GM23338 (cell line): ENCODE measurements around the gene NRG3. TPM values are rescaled to one million over a fixed set of nuclear protein-coding genes. Genes with fewer than 3 reads are reported as not detected.

Experiments
- ATAC-seq: fragments of 200-7000 bp; cut with Tn5 transposase; 3 replicates; pipeline ENCODE4 v1.9.1; 2020
- DNase-seq: peaks from one replicate; pipeline ENCODE4 v3.0.0-alpha.2; 2015; ENCODE audit warnings: low spot score
- H2AFZ ChIP-seq: fragments of 200-600 bp; sonication (generic); 2 replicates; pipeline ENCODE4 v1.8.0; 2016; ENCODE audit warnings: antibody characterized with exemption, mild to moderate bottlenecking, moderate library complexity
- H3F3A ChIP-seq: fragments of 200-600 bp; sonication (generic); replicated peaks from 2 replicates; pipeline ENCODE4 v1.8.0; 2017; ENCODE audit warnings: antibody characterized with exemption, mixed run types, low read depth
- H3K27ac ChIP-seq: fragments of 200-600 bp; sonication (generic); 2 replicates; pipeline ENCODE4 v1.6.1; 2016; ENCODE audit warnings: low read depth
- H3K27me3 ChIP-seq: fragments of 200-600 bp; sonication (generic); 2 replicates; pipeline ENCODE4 v1.8.0; 2016; ENCODE audit warnings: mild to moderate bottlenecking, mixed run types, moderate library complexity; ENCODE audit not compliant: insufficient read depth
- H3K36me3 ChIP-seq: fragments of 200-600 bp; sonication (generic); 2 replicates; pipeline ENCODE4 v1.8.0; 2016; ENCODE audit warnings: mild to moderate bottlenecking; ENCODE audit not compliant: insufficient read depth
- H3K4me1 ChIP-seq: fragments of 200-600 bp; sonication (generic); 2 replicates; pipeline ENCODE4 v1.8.0; 2016; ENCODE audit warnings: mild to moderate bottlenecking, moderate library complexity; ENCODE audit not compliant: insufficient read depth
- H3K4me2 ChIP-seq: fragments of 200-600 bp; sonication (generic); 2 replicates; pipeline ENCODE4 v1.7.1; 2017; ENCODE audit warnings: mixed run types
- H3K4me3 ChIP-seq: fragments of 200-600 bp; sonication (generic); 2 replicates; pipeline ENCODE4 v1.6.1; 2016; ENCODE audit warnings: mixed run types
- H3K79me2 ChIP-seq: fragments of 200-600 bp; sonication (generic); replicated peaks from 2 replicates; pipeline ENCODE4 v1.8.0; 2017; ENCODE audit warnings: mild to moderate bottlenecking; ENCODE audit not compliant: insufficient read depth
- H3K9me2 ChIP-seq: fragments of 200-600 bp; sonication (generic); 2 replicates; pipeline ENCODE4 v1.8.0; 2017; ENCODE audit not compliant: insufficient read depth
- H4K20me1 ChIP-seq: fragments of 200-600 bp; sonication (generic); replicated peaks from 2 replicates; pipeline ENCODE4 v1.8.0; 2017; ENCODE audit warnings: mild to moderate bottlenecking; ENCODE audit not compliant: insufficient read depth
- H3K27ac Mint-ChIP-seq: 2 replicates; pipeline ENCODE4 v1.8.0; 2020; ENCODE audit warnings: inconsistent platforms, mild to moderate bottlenecking, moderate library complexity, mixed read lengths
- H3K27me3 Mint-ChIP-seq: 3 replicates; pipeline ENCODE4 v1.8.0; 2022; ENCODE audit warnings: low read depth, mild to moderate bottlenecking, moderate library complexity, mixed read lengths, inconsistent platforms; ENCODE audit not compliant: insufficient read depth, poor library complexity
- H3K36me3 Mint-ChIP-seq: 3 replicates; pipeline ENCODE4 v1.8.0; 2021; ENCODE audit warnings: low read depth, mild to moderate bottlenecking, inconsistent platforms, moderate library complexity, mixed read lengths
- H3K4me1 Mint-ChIP-seq: 3 replicates; pipeline ENCODE4 v1.8.0; 2020; ENCODE audit warnings: mild to moderate bottlenecking, inconsistent platforms, mixed read lengths
- H3K4me3 Mint-ChIP-seq: 3 replicates; pipeline ENCODE4 v1.8.0; 2021; ENCODE audit warnings: moderate library complexity, mild to moderate bottlenecking, inconsistent platforms, mixed read lengths
- H3K9me3 Mint-ChIP-seq: 3 replicates; pipeline ENCODE4 v1.8.0; 2020; ENCODE audit warnings: moderate library complexity, mild to moderate bottlenecking, inconsistent platforms, mixed read lengths
- CREB1 ChIP-seq: fragments of 250-450 bp; sonication (Bioruptor Pico); IDR thresholded peaks from 2 replicates; pipeline ENCODE4 v1.5.0; 2020; ENCODE audit warnings: low read depth, mild to moderate bottlenecking, moderate library complexity
- EZH2phosphoT487 ChIP-seq: fragments of 200-600 bp; sonication (generic); IDR thresholded peaks from one replicate; pipeline ENCODE4 v1.8.1; 2018; ENCODE audit warnings: antibody characterized with exemption; ENCODE audit not compliant: unreplicated experiment
- JUNB ChIP-seq: IDR thresholded peaks from one replicate; pipeline ENCODE4 v1.6.1; 2016; ENCODE audit warnings: antibody characterized with exemption; ENCODE audit not compliant: unreplicated experiment
- NANOG ChIP-seq: IDR thresholded peaks from 2 replicates; pipeline ENCODE4 v1.6.1; 2016; ENCODE audit warnings: antibody characterized with exemption, borderline replicate concordance
- POLR2AphosphoS5 ChIP-seq: IDR thresholded peaks from 2 replicates; pipeline ENCODE4 v1.6.1; 2016; ENCODE audit warnings: antibody characterized with exemption, low read depth
- STAT1 ChIP-seq: IDR thresholded peaks from one replicate; pipeline ENCODE4 v1.6.1; 2016; ENCODE audit warnings: antibody characterized with exemption; ENCODE audit not compliant: unreplicated experiment
- ZNF114 ChIP-seq: fragments of 250-450 bp; sonication (Bioruptor Pico); IDR thresholded peaks from 2 replicates; pipeline ENCODE4 v1.5.0; 2020; ENCODE audit warnings: mild to moderate bottlenecking, moderate library complexity
- ZNF331 ChIP-seq: fragments of 250-450 bp; sonication (Bioruptor Pico); IDR thresholded peaks from 2 replicates; pipeline ENCODE4 v1.5.0; 2020; ENCODE audit warnings: low read depth, mild to moderate bottlenecking, moderate library complexity
- polyA plus RNA-seq: library from polyadenylated mRNA; unstranded; fragments of >200 nt; fragmentation: Nextera tagmentation; extraction: Ambion mirVana; gene quantifications from 2 replicates; pipeline ENCODE4 v1.2.1, GENCODE V29; 2016
- total RNA-seq: library from RNA; depleted of rRNA; stranded (reverse); fragments of >200 nt; shearing (Covaris generic); gene quantifications from 2 replicates; pipeline ENCODE4 v1.2.3, GENCODE V29; 2014
- TF ChIP-seq, protein P1 (sequence below): IDR thresholded peaks from 2 replicates; pipeline ENCODE4 v1.6.1; 2016; ENCODE audit warnings: antibody characterized with exemption
- TF ChIP-seq, protein P2 (sequence below): IDR thresholded peaks from one replicate; pipeline ENCODE4 v1.6.1; 2018; ENCODE audit warnings: antibody characterized with exemption; ENCODE audit not compliant: unreplicated experiment
- TF ChIP-seq, protein P3 (sequence below), 2 experiments: fragments of 200-600 bp in 1 of 2; sonication (generic) in 1 of 2; conservative IDR thresholded peaks; 2 replicates each; pipeline versions ENCODE4 v1.5.1 to v1.6.1; 2016 to 2017; ENCODE audit warnings: antibody characterized with exemption in 2 of 2, low read depth in 2 of 2, mild to moderate bottlenecking in 2 of 2, moderate library complexity in 1 of 2
- TF ChIP-seq, protein P4 (sequence below): fragments of 250-450 bp; sonication (Bioruptor Pico); IDR thresholded peaks from 2 replicates; pipeline ENCODE4 v1.5.0; 2020; ENCODE audit warnings: mild to moderate bottlenecking, moderate library complexity

Gene NRG3
- total and polyA plus RNA-seq, 2 experiments from 2014 or later = 1.9 to 3.9 TPM

DNA sequence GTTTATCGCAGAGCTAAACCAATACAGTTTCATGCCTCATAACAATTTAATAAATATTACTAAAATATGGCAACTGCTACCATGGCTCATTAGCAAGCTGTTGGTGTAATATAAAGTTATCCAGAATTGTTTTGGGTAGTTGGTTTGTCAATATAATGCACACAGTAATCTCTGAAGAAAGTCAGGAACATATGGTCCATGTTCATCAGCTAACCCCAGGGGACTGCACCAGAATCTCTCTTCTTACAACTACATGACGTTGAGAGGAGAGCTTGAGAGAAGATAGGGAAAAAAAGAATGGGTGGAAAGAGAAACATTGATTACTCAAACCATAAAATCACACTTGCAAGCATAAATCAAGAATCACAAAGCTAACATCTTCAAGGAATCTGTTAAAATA, 333.7 kb downstream of the NRG3 start (continued):
- no peak for TF ChIP-seq JUNB
- TF ChIP-seq, protein P1, sequence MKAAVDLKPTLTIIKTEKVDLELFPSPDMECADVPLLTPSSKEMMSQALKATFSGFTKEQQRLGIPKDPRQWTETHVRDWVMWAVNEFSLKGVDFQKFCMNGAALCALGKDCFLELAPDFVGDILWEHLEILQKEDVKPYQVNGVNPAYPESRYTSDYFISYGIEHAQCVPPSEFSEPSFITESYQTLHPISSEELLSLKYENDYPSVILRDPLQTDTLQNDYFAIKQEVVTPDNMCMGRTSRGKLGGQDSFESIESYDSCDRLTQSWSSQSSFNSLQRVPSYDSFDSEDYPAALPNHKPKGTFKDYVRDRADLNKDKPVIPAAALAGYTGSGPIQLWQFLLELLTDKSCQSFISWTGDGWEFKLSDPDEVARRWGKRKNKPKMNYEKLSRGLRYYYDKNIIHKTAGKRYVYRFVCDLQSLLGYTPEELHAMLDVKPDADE = no peak
- TF ChIP-seq CREB1 (CRISPR knock-in tag) = no peak
- TF ChIP-seq, protein P2, sequence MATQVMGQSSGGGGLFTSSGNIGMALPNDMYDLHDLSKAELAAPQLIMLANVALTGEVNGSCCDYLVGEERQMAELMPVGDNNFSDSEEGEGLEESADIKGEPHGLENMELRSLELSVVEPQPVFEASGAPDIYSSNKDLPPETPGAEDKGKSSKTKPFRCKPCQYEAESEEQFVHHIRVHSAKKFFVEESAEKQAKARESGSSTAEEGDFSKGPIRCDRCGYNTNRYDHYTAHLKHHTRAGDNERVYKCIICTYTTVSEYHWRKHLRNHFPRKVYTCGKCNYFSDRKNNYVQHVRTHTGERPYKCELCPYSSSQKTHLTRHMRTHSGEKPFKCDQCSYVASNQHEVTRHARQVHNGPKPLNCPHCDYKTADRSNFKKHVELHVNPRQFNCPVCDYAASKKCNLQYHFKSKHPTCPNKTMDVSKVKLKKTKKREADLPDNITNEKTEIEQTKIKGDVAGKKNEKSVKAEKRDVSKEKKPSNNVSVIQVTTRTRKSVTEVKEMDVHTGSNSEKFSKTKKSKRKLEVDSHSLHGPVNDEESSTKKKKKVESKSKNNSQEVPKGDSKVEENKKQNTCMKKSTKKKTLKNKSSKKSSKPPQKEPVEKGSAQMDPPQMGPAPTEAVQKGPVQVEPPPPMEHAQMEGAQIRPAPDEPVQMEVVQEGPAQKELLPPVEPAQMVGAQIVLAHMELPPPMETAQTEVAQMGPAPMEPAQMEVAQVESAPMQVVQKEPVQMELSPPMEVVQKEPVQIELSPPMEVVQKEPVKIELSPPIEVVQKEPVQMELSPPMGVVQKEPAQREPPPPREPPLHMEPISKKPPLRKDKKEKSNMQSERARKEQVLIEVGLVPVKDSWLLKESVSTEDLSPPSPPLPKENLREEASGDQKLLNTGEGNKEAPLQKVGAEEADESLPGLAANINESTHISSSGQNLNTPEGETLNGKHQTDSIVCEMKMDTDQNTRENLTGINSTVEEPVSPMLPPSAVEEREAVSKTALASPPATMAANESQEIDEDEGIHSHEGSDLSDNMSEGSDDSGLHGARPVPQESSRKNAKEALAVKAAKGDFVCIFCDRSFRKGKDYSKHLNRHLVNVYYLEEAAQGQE = no peak
- TF ChIP-seq ZNF331 = no peak
- no peak for TF ChIP-seq ZNF114 (CRISPR knock-in tag)

DNA sequence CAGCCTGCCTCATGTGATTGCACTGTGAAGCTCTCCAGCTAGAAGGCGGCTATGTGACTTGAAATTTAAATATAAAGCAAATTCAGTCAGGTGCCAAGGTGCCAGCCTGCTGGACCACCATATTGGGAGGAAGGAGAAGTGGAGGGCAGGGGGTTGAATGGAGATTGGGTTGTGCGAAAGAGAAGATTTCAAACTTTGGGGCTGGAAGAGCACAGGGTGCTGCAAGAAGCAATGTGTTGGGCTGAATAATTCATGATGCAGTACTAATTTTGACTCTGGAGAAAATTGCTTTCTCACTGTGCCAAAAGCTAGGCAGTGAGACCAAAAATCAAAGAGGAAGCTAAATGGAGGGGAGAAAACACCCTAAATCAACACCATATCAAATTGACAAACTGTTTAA, 335.3 kb downstream of the NRG3 start:
- Histone ChIP-seq H3K4me1 (peaks cover 6% of the 10 kb centered on the region; the same call in 1 of the 2 replicates), H2AFZ (no peak overlapping the region), H3K36me3 (no peaks in the 10 kb centered on the region), H3K9me2 (no peaks in the 10 kb centered on the region), H3K4me2 (no peak overlapping the region), H3K79me2 (no peaks in the 10 kb centered on the region), H3K27ac (no peak overlapping the region), H3K27me3 (no peaks in the 10 kb centered on the region), H3K4me3 (no peak overlapping the region), H4K20me1 (no peaks in the 10 kb centered on the region), H3F3A (no peaks in the 10 kb centered on the region)
- Mint-ChIP-seq H3K4me1 (peaks cover 15% of the 10 kb centered on the region; the same call in 2 of the 3 replicates), H3K36me3 (no peaks in the 10 kb centered on the region), H3K27me3 (no peaks in the 10 kb centered on the region), H3K4me3 (no peak overlapping the region), H3K27ac (no peak overlapping the region; the same call in 1 of the 2 replicates), H3K9me3 (no peaks in the 10 kb centered on the region)
- ATAC-seq (no peak), DNase-seq (no peak)
- TF ChIP-seq NANOG = no peak
- TF ChIP-seq, protein P3, sequence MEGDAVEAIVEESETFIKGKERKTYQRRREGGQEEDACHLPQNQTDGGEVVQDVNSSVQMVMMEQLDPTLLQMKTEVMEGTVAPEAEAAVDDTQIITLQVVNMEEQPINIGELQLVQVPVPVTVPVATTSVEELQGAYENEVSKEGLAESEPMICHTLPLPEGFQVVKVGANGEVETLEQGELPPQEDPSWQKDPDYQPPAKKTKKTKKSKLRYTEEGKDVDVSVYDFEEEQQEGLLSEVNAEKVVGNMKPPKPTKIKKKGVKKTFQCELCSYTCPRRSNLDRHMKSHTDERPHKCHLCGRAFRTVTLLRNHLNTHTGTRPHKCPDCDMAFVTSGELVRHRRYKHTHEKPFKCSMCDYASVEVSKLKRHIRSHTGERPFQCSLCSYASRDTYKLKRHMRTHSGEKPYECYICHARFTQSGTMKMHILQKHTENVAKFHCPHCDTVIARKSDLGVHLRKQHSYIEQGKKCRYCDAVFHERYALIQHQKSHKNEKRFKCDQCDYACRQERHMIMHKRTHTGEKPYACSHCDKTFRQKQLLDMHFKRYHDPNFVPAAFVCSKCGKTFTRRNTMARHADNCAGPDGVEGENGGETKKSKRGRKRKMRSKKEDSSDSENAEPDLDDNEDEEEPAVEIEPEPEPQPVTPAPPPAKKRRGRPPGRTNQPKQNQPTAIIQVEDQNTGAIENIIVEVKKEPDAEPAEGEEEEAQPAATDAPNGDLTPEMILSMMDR (conservative IDR thresholded peaks at IDR 0.05; ENCODE audit: low read depth in 2 of 2) = no peak
- no peak for TF ChIP-seq ZNF114 (CRISPR knock-in tag)
- TF ChIP-seq, protein P1 = no peak
- no peak for TF ChIP-seq STAT1
- TF ChIP-seq EZH2phosphoT487 = no peak
- no peak for TF ChIP-seq JUNB
- no peak for TF ChIP-seq POLR2AphosphoS5
- TF ChIP-seq CREB1 (CRISPR knock-in tag) = no peak
- TF ChIP-seq, protein P4, sequence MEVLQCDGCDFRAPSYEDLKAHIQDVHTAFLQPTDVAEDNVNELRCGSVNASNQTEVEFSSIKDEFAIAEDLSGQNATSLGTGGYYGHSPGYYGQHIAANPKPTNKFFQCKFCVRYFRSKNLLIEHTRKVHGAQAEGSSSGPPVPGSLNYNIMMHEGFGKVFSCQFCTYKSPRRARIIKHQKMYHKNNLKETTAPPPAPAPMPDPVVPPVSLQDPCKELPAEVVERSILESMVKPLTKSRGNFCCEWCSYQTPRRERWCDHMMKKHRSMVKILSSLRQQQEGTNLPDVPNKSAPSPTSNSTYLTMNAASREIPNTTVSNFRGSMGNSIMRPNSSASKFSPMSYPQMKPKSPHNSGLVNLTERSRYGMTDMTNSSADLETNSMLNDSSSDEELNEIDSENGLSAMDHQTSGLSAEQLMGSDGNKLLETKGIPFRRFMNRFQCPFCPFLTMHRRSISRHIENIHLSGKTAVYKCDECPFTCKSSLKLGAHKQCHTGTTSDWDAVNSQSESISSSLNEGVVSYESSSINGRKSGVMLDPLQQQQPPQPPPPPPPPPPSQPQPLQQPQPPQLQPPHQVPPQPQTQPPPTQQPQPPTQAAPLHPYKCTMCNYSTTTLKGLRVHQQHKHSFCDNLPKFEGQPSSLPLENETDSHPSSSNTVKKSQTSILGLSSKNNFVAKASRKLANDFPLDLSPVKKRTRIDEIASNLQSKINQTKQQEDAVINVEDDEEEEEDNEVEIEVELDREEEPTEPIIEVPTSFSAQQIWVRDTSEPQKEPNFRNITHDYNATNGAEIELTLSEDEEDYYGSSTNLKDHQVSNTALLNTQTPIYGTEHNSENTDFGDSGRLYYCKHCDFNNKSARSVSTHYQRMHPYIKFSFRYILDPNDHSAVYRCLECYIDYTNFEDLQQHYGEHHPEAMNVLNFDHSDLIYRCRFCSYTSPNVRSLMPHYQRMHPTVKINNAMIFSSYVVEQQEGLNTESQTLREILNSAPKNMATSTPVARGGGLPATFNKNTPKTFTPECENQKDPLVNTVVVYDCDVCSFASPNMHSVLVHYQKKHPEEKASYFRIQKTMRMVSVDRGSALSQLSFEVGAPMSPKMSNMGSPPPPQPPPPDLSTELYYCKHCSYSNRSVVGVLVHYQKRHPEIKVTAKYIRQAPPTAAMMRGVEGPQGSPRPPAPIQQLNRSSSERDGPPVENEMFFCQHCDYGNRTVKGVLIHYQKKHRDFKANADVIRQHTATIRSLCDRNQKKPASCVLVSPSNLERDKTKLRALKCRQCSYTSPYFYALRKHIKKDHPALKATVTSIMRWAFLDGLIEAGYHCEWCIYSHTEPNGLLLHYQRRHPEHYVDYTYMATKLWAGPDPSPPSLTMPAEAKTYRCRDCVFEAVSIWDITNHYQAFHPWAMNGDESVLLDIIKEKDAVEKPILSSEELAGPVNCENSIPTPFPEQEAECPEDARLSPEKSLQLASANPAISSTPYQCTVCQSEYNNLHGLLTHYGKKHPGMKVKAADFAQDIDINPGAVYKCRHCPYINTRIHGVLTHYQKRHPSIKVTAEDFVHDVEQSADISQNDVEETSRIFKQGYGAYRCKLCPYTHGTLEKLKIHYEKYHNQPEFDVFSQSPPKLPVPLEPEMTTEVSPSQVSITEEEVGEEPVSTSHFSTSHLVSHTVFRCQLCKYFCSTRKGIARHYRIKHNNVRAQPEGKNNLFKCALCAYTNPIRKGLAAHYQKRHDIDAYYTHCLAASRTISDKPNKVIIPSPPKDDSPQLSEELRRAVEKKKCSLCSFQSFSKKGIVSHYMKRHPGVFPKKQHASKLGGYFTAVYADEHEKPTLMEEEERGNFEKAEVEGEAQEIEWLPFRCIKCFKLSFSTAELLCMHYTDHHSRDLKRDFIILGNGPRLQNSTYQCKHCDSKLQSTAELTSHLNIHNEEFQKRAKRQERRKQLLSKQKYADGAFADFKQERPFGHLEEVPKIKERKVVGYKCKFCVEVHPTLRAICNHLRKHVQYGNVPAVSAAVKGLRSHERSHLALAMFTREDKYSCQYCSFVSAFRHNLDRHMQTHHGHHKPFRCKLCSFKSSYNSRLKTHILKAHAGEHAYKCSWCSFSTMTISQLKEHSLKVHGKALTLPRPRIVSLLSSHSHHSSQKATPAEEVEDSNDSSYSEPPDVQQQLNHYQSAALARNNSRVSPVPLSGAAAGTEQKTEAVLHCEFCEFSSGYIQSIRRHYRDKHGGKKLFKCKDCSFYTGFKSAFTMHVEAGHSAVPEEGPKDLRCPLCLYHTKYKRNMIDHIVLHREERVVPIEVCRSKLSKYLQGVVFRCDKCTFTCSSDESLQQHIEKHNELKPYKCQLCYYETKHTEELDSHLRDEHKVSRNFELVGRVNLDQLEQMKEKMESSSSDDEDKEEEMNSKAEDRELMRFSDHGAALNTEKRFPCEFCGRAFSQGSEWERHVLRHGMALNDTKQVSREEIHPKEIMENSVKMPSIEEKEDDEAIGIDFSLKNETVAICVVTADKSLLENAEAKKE (CRISPR knock-in tag) = no peak
